Duodenal mucosa (tissue), 2 donors: ENCODE measurements around the gene IFNG.

Experiments used
- H3K27ac ChIP-seq: one replicate; pipeline ENCODE4 v1.7.0; 2013; ENCODE audit warnings: low read depth, low read length
- H3K27me3 ChIP-seq, 2 donors: one replicate each; pipeline ENCODE4 v1.7.0; 2013; ENCODE audit warnings: low read length in 2 of 2, control low read depth in 1 of 2; ENCODE audit not compliant: insufficient read depth in 2 of 2, control insufficient read depth in 1 of 2
- H3K36me3 ChIP-seq, 2 donors: one replicate each; pipeline ENCODE4 v1.7.0; 2013; ENCODE audit warnings: low read length in 2 of 2, control low read depth in 1 of 2; ENCODE audit not compliant: insufficient read depth in 2 of 2, control insufficient read depth in 1 of 2
- H3K4me1 ChIP-seq, 2 donors: one replicate each; pipeline ENCODE4 v1.7.0; 2013; ENCODE audit warnings: low read length in 2 of 2, control low read depth in 1 of 2; ENCODE audit not compliant: insufficient read depth in 2 of 2, control insufficient read depth in 1 of 2
- H3K4me3 ChIP-seq, 2 donors: one replicate each; pipeline ENCODE4 v1.7.0; 2013; ENCODE audit warnings: low read length in 2 of 2, low read depth in 1 of 2
- H3K9ac ChIP-seq, 2 donors: one replicate each; pipeline ENCODE4 v1.7.0; 2013; ENCODE audit warnings: low read length in 2 of 2, low read depth in 1 of 2
- H3K9me3 ChIP-seq, 2 donors: one replicate each; pipeline ENCODE4 v1.7.0; 2013; ENCODE audit warnings: low read length in 2 of 2, control low read depth in 1 of 2; ENCODE audit not compliant: control insufficient read depth in 1 of 2

Gene IFNG

GRCh38 chr12:68106160-68106559 is 53.4 kb downstream of the IFNG start:
- no peaks in the 10 kb centered on the region for H3K27me3 ChIP-seq
- no peaks in the 10 kb centered on the region for H3K9me3 ChIP-seq
- no peak overlapping the region for H3K9ac ChIP-seq
- H3K27ac ChIP-seq: no peak overlapping the region
- H3K4me3 ChIP-seq: no peak overlapping the region
- no peaks in the 10 kb centered on the region for H3K4me1 ChIP-seq
- H3K36me3 ChIP-seq: no peaks in the 10 kb centered on the region
